HCT116 (cell line): ENCODE data around the gene LTB4R. TPM values are rescaled to one million over a fixed set of nuclear protein-coding genes. Genes with fewer than 3 reads are reported as not detected.

Experiments
- total RNA-seq: library from RNA; stranded (reverse); gene quantifications from one replicate; pipeline ENCODE4 v1.2.1, GENCODE V29; 2021; ENCODE audit not compliant: unreplicated experiment
- TF ChIP-seq, protein P1 (sequence below): IDR thresholded peaks from 2 replicates; pipeline ENCODE4 v1.6.1; 2011; ENCODE audit warnings: mild to moderate bottlenecking, low read length, moderate library complexity; ENCODE audit not compliant: insufficient replicate concordance; ENCODE audit errors: extremely low read depth

Gene LTB4R
- total RNA-seq, 1 experiment from 2014 or later: 14.8 TPM

DNA sequence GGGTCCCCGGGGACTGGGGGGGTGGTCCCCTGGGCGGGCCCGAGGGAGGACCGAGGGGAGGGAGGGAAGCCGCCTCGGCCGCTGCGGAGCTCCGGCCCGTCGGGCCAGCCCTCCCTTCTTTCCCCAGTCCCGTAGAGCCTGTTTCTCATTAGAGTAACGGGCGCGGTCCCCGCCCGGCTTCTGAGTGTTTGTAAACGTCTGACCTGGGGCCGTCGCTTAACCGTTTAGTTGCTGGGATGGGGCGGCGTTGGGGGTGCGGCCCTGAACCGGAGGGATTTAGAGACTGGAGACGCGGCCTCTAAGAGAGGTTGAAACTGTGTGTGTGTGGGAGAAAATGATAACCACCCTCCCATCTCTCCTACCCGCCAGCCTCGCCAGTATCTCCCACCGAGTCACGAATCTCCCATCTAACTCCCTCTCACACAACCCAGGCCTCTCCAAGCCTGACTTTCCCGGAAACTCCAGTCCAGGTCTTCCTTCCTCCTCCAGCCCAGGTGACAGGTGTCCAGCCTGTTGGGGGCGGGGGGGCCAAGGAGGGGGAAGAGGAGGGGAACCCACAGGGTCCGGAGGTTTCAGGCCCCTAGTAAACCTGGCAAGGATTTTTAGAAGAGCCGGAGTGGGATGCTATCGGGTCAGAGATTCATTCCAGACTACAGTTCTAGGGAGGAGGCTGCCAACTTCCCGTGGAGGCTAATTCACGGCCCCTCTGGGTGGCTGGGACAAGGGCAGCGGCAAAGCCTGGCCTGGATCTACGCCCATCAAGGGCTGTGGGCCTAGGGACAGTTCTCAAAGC lies 55.6 kb downstream of the LTB4R start (continued):
- TF ChIP-seq, protein P1, sequence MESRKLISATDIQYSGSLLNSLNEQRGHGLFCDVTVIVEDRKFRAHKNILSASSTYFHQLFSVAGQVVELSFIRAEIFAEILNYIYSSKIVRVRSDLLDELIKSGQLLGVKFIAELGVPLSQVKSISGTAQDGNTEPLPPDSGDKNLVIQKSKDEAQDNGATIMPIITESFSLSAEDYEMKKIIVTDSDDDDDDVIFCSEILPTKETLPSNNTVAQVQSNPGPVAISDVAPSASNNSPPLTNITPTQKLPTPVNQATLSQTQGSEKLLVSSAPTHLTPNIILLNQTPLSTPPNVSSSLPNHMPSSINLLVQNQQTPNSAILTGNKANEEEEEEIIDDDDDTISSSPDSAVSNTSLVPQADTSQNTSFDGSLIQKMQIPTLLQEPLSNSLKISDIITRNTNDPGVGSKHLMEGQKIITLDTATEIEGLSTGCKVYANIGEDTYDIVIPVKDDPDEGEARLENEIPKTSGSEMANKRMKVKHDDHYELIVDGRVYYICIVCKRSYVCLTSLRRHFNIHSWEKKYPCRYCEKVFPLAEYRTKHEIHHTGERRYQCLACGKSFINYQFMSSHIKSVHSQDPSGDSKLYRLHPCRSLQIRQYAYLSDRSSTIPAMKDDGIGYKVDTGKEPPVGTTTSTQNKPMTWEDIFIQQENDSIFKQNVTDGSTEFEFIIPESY: peak; percentile 9
- TF ChIP-seq, all 23 proteins: peak for 8

Other genes with a start within 250 kb of the LTB4R start
- not detected for gene CPNE6, start 239.9 kb upstream of the LTB4R start, total RNA-seq
- gene PCK2, start 217.2 kb upstream of the LTB4R start, total RNA-seq: 94.1 TPM
- gene DCAF11, start 196.7 kb upstream of the LTB4R start, total RNA-seq: 47.5 TPM
- 0.66 TPM for gene NRL, start 196.6 kb upstream of the LTB4R start, total RNA-seq
- 0.81 TPM for gene FITM1, start 180.8 kb upstream of the LTB4R start, total RNA-seq
- 174 TPM for gene PSME1, start 175.3 kb upstream of the LTB4R start, total RNA-seq
- gene EMC9, start 169.9 kb upstream of the LTB4R start, total RNA-seq: 42.0 TPM
- gene PSME2, start 164.9 kb upstream of the LTB4R start, total RNA-seq: 160 TPM
- gene RNF31, start 164.0 kb upstream of the LTB4R start, total RNA-seq: 78.0 TPM
- 21.7 TPM for gene IRF9, start 150.2 kb upstream of the LTB4R start, total RNA-seq
- 7.6 TPM for gene REC8, start 139.4 kb upstream of the LTB4R start, total RNA-seq
- 102 TPM for gene IPO4, start 122.7 kb upstream of the LTB4R start, total RNA-seq
- 35.2 TPM for gene TM9SF1, start 116.1 kb upstream of the LTB4R start, total RNA-seq
- gene TSSK4, start 105.8 kb upstream of the LTB4R start, total RNA-seq: 0.32 TPM
- gene CHMP4A, start 98.0 kb upstream of the LTB4R start, total RNA-seq: 34.6 TPM
- 15.9 TPM for gene MDP1, start 95.4 kb upstream of the LTB4R start, total RNA-seq
- 178 TPM for gene NEDD8, start 79.1 kb upstream of the LTB4R start, total RNA-seq
- gene GMPR2, start 78.6 kb upstream of the LTB4R start, total RNA-seq: 66.9 TPM
- 38.4 TPM for gene TINF2, start 68.9 kb upstream of the LTB4R start, total RNA-seq
- 5.6 TPM for gene TGM1, start 48.3 kb upstream of the LTB4R start, total RNA-seq
- 40.8 TPM for gene RABGGTA, start 39.9 kb upstream of the LTB4R start, total RNA-seq
- gene DHRS1, start 11.7 kb upstream of the LTB4R start, total RNA-seq: 34.7 TPM
- gene NOP9, start 11.7 kb upstream of the LTB4R start, total RNA-seq: 39.4 TPM
- 0.22 TPM for gene CIDEB, start 3.5 kb upstream of the LTB4R start, total RNA-seq
- 15.4 TPM for gene LTB4R2, start 1.4 kb upstream of the LTB4R start, total RNA-seq
- gene ADCY4, start 23.6 kb downstream of the LTB4R start, total RNA-seq: 0.86 TPM
- gene RIPK3, start 28.5 kb downstream of the LTB4R start, total RNA-seq: not detected
- gene NFATC4, start 56.7 kb downstream of the LTB4R start, total RNA-seq: 7.6 TPM
- gene NYNRIN, start 87.5 kb downstream of the LTB4R start, total RNA-seq: 0.27 TPM
- gene CBLN3, start 118.2 kb downstream of the LTB4R start, total RNA-seq: 2.0 TPM
- gene KHNYN, start 118.5 kb downstream of the LTB4R start, total RNA-seq: 50.1 TPM
- 61.8 TPM for gene SDR39U1, start 131.3 kb downstream of the LTB4R start, total RNA-seq
- not detected for gene CMA1, start 196.8 kb downstream of the LTB4R start, total RNA-seq